Naive thymus-derived CD4-positive, alpha-beta T cell (primary cell): Measurements from ENCODE around the gene LRFN2. TPM values are rescaled to one million over a fixed set of nuclear protein-coding genes. Genes with fewer than 3 reads are reported as not detected.

Experiments
- ATAC-seq: fragments of 150-1000 bp; cut with Tn5 transposase; 2 replicates; pipeline ENCODE4 v1.10.0; 2021; ENCODE audit warnings: mild to moderate bottlenecking, moderate library complexity
- CTCF ChIA-PET: fragments of 350-600 bp; sonication (Branson Sonifier 250); formaldehyde crosslinking; loops from one replicate; lab custom pipeline; 2021; ENCODE audit warnings: antibody characterized with exemption; lab: Charles Lee
- POLR2A ChIA-PET: fragments of 350-600 bp; sonication (Branson Sonifier 250); formaldehyde crosslinking; loops from one replicate; lab custom pipeline; 2021; ENCODE audit warnings: antibody characterized with exemption, inconsistent platforms; lab: Charles Lee
- DNase-seq, 9 donors: peaks; one replicate each; pipeline versions ENCODE4 v3.0.0 to v3.0.0-alpha.2; 2020 to 2022; ENCODE audit warnings: mixed read lengths in 1 of 9
- H3K27ac ChIP-seq: one replicate; pipeline ENCODE4 v1.7.0; 2013; ENCODE audit warnings: mild to moderate bottlenecking, low read depth, low read length, moderate library complexity
- H3K27me3 ChIP-seq, 2 donors: one replicate each; pipeline ENCODE4 v1.7.0; 2013; ENCODE audit warnings: low read length in 2 of 2, mild to moderate bottlenecking in 2 of 2, moderate library complexity in 2 of 2; ENCODE audit not compliant: control insufficient read depth in 2 of 2, insufficient read depth in 2 of 2
- H3K36me3 ChIP-seq, 3 experiments: 1 replicate in 2 of 3; 2 replicates in 1 of 3; pipeline ENCODE4 v1.7.0; 2013; ENCODE audit warnings: low read length in 3 of 3, mild to moderate bottlenecking in 3 of 3, moderate library complexity in 1 of 3; ENCODE audit not compliant: insufficient read depth in 3 of 3, control insufficient read depth in 2 of 3
- H3K4me1 ChIP-seq, 2 donors: one replicate each; pipeline ENCODE4 v1.7.0; 2013; ENCODE audit warnings: low read length in 2 of 2, mild to moderate bottlenecking in 2 of 2, moderate library complexity in 1 of 2; ENCODE audit not compliant: control insufficient read depth in 2 of 2, insufficient read depth in 2 of 2
- H3K4me3 ChIP-seq: 2 replicates; pipeline ENCODE4 v1.7.0; 2013; ENCODE audit warnings: mild to moderate bottlenecking, low read length
- H3K9me3 ChIP-seq, 3 experiments: 1 replicate in 2 of 3; 2 replicates in 1 of 3; pipeline ENCODE4 v1.7.0; 2013; ENCODE audit warnings: low read length in 3 of 3; ENCODE audit not compliant: control insufficient read depth in 2 of 3
- H3K27ac Mint-ChIP-seq, 9 donors: one replicate each; pipeline ENCODE4 v1.8.0; 2020 to 2022; ENCODE audit warnings: mixed read lengths in 9 of 9, mild to moderate bottlenecking in 8 of 9, moderate library complexity in 5 of 9, inconsistent platforms in 2 of 9
- H3K27me3 Mint-ChIP-seq, 5 donors: one replicate each; pipeline ENCODE4 v1.8.0; 2021 to 2022; ENCODE audit warnings: mixed read lengths in 5 of 5, mild to moderate bottlenecking in 1 of 5
- H3K36me3 Mint-ChIP-seq, 5 donors: one replicate each; pipeline ENCODE4 v1.8.0; 2020 to 2022; ENCODE audit warnings: mixed read lengths in 5 of 5, mild to moderate bottlenecking in 3 of 5, inconsistent platforms in 1 of 5
- H3K4me1 Mint-ChIP-seq, 7 donors: one replicate each; pipeline ENCODE4 v1.8.0; 2020 to 2022; ENCODE audit warnings: mixed read lengths in 7 of 7, mild to moderate bottlenecking in 3 of 7, inconsistent platforms in 1 of 7
- H3K4me3 Mint-ChIP-seq, 10 donors: one replicate each; pipeline ENCODE4 v1.8.0; 2020 to 2022; ENCODE audit warnings: mild to moderate bottlenecking in 10 of 10, mixed read lengths in 10 of 10, moderate library complexity in 6 of 10, inconsistent platforms in 2 of 10
- H3K9me3 Mint-ChIP-seq, 11 donors: one replicate each; pipeline ENCODE4 v1.8.0; 2020 to 2022; ENCODE audit warnings: mixed read lengths in 11 of 11, mild to moderate bottlenecking in 4 of 11, inconsistent platforms in 1 of 11, moderate library complexity in 1 of 11
- intact Hi-C, 2 donors: fragments of 100-400 bp; cut with micrococcal nuclease; formaldehyde crosslinking; loops; one replicate each; pipeline ENCODE4 v1.15.1; 2023
- polyA plus RNA-seq, 2 donors: library from polyadenylated mRNA; unstranded; fragments of 300-500 nt; fragmentation: Illumina TruSeq; gene quantifications; one replicate each; pipeline ENCODE4 v1.2.3, GENCODE V29; 2021
- total RNA-seq, 6 experiments: library from RNA in 5 of 6; stranded (reverse) in 5 of 6; gene quantifications; 1 replicate in 5 of 6; 2 replicates in 1 of 6; pipeline ENCODE4 v1.2.3 and lab custom pipeline; 2021 to 2026

Gene LRFN2
- total and polyA plus RNA-seq, 7 experiments from 2014 or later = 0.13 to 4.6 (median 0.43) TPM; not detected in 2

DNA sequence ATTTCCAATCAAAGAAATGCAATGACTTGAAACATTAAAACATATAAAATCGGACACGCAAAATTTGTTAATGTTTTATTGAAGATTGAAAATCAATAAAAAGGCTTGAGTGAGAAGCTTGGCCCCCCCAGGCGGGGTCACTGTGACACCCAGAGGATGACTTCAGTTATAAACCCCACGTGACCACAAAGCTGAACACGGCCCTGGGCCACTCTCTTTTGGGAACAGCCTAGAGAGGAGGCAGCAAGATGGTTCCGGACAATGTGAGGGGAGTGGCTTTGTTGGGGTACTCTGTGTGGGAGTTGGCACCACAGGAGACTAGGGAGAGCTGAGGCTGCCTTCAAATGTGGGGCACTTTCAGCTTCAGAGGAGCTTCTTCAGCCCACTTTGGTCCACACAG is 172.5 kb downstream of the LRFN2 start:
- H3K4me1 ChIP-seq = no peaks in the 10 kb centered on the region
- H3K9me3 Mint-ChIP-seq = no peaks in the 10 kb centered on the region
- ChIA-PET POLR2A (no interaction called here), CTCF (no interaction called here)
- no peak overlapping the region for H3K27ac ChIP-seq
- H3K36me3 Mint-ChIP-seq = peaks cover 0 to 2% (median 0%) of the 10 kb centered on the region in 5 donors
- ATAC-seq = no peak
- H3K4me1 Mint-ChIP-seq = peaks cover 0 to 11% (median 0%) of the 10 kb centered on the region in 7 donors
- no peak overlapping the region for H3K4me3 ChIP-seq
- no peak for DNase-seq
- peaks cover 0 to 10% (median 0%) of the 10 kb centered on the region in 5 donors for H3K27me3 Mint-ChIP-seq
- no peaks in the 10 kb centered on the region for H3K36me3 ChIP-seq
- H3K4me3 Mint-ChIP-seq = no peak overlapping the region
- H3K27me3 ChIP-seq = no peaks in the 10 kb centered on the region
- H3K9me3 ChIP-seq = no peaks in the 10 kb centered on the region
- intact Hi-C loops = no loop called here
- no peak overlapping the region for H3K27ac Mint-ChIP-seq

DNA sequence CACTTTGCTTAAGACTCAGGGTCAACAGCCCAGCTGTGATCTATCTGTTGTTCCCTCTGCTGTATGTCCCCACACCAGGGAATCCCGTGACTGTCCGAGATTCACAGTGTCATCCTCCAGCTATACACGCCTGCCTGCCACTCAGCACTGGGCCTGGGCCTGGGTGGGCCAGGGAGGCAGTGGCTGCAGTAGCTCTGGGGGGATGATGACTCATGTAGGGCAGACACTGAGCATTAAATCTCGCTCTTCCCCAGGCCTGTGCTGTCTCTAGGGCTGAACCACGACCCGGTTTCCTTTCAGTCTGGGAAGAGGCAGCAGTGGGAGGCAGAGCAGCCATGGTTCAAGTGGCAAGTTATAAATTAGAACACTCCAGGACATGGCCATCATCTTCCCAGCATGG is 173.9 kb downstream of the LRFN2 start:
- Mint-ChIP-seq H3K9me3 (no peaks in the 10 kb centered on the region), H3K36me3 (no peaks in the 10 kb centered on the region), H3K4me1 (peaks cover 0 to 17% (median 0%) of the 10 kb centered on the region in 7 donors), H3K27me3 (peaks cover 0 to 10% (median 0%) of the 10 kb centered on the region in 5 donors), H3K27ac (no peak overlapping the region), H3K4me3 (no peak overlapping the region)
- Histone ChIP-seq H3K4me1 (no peaks in the 10 kb centered on the region), H3K27ac (no peak overlapping the region), H3K9me3 (no peaks in the 10 kb centered on the region), H3K4me3 (no peak overlapping the region), H3K27me3 (no peaks in the 10 kb centered on the region), H3K36me3 (no peaks in the 10 kb centered on the region)
- ChIA-PET POLR2A (no interaction called here), CTCF (no interaction called here)
- ATAC-seq (no peak), DNase-seq (no peak)
- intact Hi-C loops = no loop called here

DNA sequence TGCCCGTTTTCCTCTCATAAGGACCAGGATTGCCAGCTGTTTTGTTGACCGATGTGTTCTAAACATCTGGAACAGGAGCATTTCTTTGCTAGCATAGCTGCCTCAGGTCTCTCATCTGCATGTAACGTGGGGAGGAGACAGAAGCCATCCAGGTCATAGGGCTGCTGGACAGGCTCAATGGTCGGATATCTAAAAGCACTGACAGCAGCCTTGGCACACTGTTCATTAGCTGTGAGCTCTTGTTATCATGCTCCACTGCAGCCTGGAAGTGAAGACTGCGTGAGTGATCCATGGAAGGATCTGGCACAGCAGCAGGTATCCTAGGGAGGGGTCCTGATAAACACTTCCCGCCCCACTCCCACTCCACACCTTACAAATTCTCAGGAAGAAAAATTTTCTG is 175.3 kb downstream of the LRFN2 start:
- intact Hi-C loops = no loop called here
- no peak for ATAC-seq
- Mint-ChIP-seq H3K9me3 (no peaks in the 10 kb centered on the region), H3K27ac (peak overlapping the region in 1 of 9 donors; percentile 53), H3K36me3 (no peaks in the 10 kb centered on the region), H3K4me3 (no peak overlapping the region), H3K4me1 (peaks cover 0 to 22% (median 0%) of the 10 kb centered on the region in 7 donors), H3K27me3 (peaks cover 0 to 10% (median 0%) of the 10 kb centered on the region in 5 donors)
- POLR2A ChIA-PET = no interaction called here
- no peak for DNase-seq
- no peaks in the 10 kb centered on the region for H3K36me3 ChIP-seq
- no peaks in the 10 kb centered on the region for H3K4me1 ChIP-seq
- CTCF ChIA-PET = no interaction called here
- no peaks in the 10 kb centered on the region for H3K27me3 ChIP-seq
- no peak overlapping the region for H3K27ac ChIP-seq
- no peaks in the 10 kb centered on the region for H3K9me3 ChIP-seq
- H3K4me3 ChIP-seq = no peak overlapping the region

DNA sequence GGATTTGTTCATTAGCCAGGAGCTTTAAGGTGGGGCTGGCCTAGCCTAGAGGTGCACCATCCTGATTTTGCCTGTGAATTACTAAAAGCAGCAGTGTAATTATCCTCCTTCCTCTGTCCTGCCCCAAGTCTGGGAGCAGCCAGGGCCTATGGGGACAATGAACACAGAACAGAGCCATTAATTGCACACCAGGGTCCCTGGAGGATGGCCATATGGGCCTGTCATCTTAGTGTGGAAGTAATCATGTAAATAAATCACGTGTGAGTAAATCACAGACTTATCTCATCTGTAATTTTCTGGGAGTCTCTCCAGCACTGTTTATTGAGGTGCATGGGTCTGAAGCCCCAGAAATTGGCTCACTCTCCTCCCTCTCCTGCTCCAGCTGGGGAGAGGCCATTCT is 176.3 kb downstream of the LRFN2 start:
- Mint-ChIP-seq H3K4me3 (no peak overlapping the region), H3K4me1 (peaks cover 0 to 27% (median 0%) of the 10 kb centered on the region in 7 donors), H3K27me3 (peaks cover 0 to 10% (median 0%) of the 10 kb centered on the region in 5 donors), H3K27ac (peak overlapping the region in 1 of 9 donors; percentile 73), H3K36me3 (no peaks in the 10 kb centered on the region), H3K9me3 (no peaks in the 10 kb centered on the region)
- H3K4me1 ChIP-seq = no peaks in the 10 kb centered on the region
- no peak overlapping the region for H3K4me3 ChIP-seq
- ChIA-PET POLR2A (no interaction called here), CTCF (no interaction called here)
- no peak overlapping the region for H3K27ac ChIP-seq
- no peaks in the 10 kb centered on the region for H3K27me3 ChIP-seq
- H3K36me3 ChIP-seq = no peaks in the 10 kb centered on the region
- ATAC-seq (no peak), DNase-seq (no peak)
- no peaks in the 10 kb centered on the region for H3K9me3 ChIP-seq
- intact Hi-C loops = no loop called here

DNA sequence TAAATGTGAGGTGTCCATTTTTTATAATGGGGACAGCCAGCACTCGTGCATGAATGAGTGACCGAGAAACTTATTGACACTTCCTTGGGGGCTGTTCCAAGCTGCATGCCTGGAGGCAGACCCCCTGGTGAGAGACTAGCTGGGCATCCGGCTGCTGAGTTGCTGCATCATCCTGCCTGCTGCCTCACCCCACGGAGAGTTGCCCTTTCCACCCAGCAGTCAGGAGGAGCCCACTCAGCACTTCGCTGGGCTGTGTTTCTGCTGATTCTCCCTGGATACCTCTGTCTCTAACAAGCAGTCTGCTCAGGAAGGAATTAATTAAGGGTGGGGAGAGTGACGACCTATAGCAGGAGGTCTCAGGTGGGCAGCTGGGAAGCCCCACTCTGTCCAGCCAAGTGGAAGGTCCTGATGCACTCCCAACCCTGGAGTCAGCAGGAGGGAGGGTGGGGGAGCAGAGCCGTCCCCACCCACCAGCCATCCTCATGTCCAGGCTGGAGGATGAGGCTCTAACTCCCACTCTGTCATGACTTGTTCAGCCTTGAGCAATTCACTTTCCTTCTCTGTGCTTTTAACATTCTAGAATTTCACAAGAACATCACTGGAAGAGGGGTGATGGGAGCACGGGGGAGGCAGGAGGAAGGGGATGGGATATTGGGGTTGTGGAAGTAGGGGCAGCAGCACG is 177.3 kb downstream of the LRFN2 start:
- ATAC-seq (no peak), DNase-seq (no peak)
- no peaks in the 10 kb centered on the region for H3K36me3 Mint-ChIP-seq
- no peak overlapping the region for H3K27ac ChIP-seq
- no peak overlapping the region for H3K27ac Mint-ChIP-seq
- no peaks in the 10 kb centered on the region for H3K27me3 ChIP-seq
- H3K9me3 Mint-ChIP-seq = no peaks in the 10 kb centered on the region
- H3K9me3 ChIP-seq = no peaks in the 10 kb centered on the region
- no peaks in the 10 kb centered on the region for H3K36me3 ChIP-seq
- H3K4me3 ChIP-seq = no peak overlapping the region
- peaks cover 0 to 7% (median 0%) of the 10 kb centered on the region in 5 donors for H3K27me3 Mint-ChIP-seq
- POLR2A ChIA-PET = no interaction called here
- CTCF ChIA-PET = no interaction called here
- peaks cover 0 to 27% (median 0%) of the 10 kb centered on the region in 7 donors for H3K4me1 Mint-ChIP-seq
- H3K4me3 Mint-ChIP-seq = no peak overlapping the region
- intact Hi-C loops = no loop called here
- H3K4me1 ChIP-seq = no peaks in the 10 kb centered on the region

DNA sequence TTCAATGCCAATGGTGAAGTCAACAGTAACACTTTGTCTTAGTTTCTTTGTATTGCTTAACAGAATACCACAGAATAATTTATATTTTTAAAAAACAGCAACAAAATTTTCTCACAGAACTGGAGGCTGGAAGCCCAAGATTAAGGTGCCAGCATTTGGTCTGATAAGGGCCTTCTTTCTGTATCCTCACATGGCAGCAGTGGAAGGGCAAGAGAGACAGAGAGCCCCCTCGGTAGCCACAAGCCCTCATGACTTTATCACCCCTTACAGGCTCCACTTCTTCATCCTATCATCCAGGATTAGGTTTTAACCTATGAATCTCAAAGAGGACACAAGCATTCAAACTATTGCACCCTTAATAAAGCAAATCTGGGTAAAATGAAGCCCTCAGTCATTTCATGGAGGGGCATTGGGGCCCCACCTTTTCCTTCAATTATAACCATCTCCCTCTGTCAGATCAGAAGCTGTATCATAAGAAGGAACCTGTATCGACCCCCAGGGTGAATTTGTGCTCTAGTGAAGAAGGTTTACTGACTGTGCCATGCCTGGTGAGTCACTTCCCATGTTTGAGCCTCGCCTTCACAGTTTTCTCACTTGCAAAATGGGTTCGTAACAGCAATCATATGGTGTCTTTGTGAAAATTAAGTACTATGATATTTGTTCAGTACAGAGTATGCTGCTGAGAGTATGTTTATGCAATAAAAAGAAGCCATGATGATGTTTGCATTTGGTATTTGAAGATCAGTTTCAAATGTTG is 178.2 kb downstream of the LRFN2 start:
- peaks cover 0 to 27% (median 0%) of the 10 kb centered on the region in 7 donors for H3K4me1 Mint-ChIP-seq
- H3K9me3 Mint-ChIP-seq = no peaks in the 10 kb centered on the region
- intact Hi-C loops = no loop called here
- H3K27me3 Mint-ChIP-seq = peaks cover 0 to 7% (median 0%) of the 10 kb centered on the region in 5 donors
- POLR2A ChIA-PET = no interaction called here
- ATAC-seq (no peak), DNase-seq (no peak)
- no peak overlapping the region for H3K27ac ChIP-seq
- CTCF ChIA-PET = no interaction called here
- H3K36me3 ChIP-seq = no peaks in the 10 kb centered on the region
- no peaks in the 10 kb centered on the region for H3K4me1 ChIP-seq
- no peaks in the 10 kb centered on the region for H3K9me3 ChIP-seq
- H3K36me3 Mint-ChIP-seq = no peaks in the 10 kb centered on the region
- no peak overlapping the region for H3K27ac Mint-ChIP-seq
- H3K4me3 Mint-ChIP-seq = no peak overlapping the region
- H3K4me3 ChIP-seq = no peak overlapping the region
- no peaks in the 10 kb centered on the region for H3K27me3 ChIP-seq
